ENCODE results near the gene CDK5RAP2.
"Not testable (repeated sequence)": the region's sequence is repeated elsewhere in the genome, so short reads cannot be mapped to it uniquely, and the experiment has no call there.

Gene CDK5RAP2

GRCh38 chr9:120464176-120464886 lies 115.6 kb downstream of the CDK5RAP2 start:
- DNase-seq, result no peak

- DNase-seq, result no peak
Observed at GRCh38 chr9:120463765-120464164, 116.2 kb downstream of the CDK5RAP2 start.

- DNase-seq, result not testable (repeated sequence)
Observed at GRCh38 chr9:120461677-120462076, 118.3 kb downstream of the CDK5RAP2 start.

GRCh38 chr9:120456218-120456617 lies 123.7 kb downstream of the CDK5RAP2 start:
- no peak for DNase-seq

- DNase-seq, result no peak
Observed at GRCh38 chr9:120454467-120454866, 125.5 kb downstream of the CDK5RAP2 start.

GRCh38 chr9:120453792-120454191 lies 126.2 kb downstream of the CDK5RAP2 start:
- DNase-seq, result no peak

- no peak for DNase-seq
Observed at GRCh38 chr9:120452631-120453030, 127.3 kb downstream of the CDK5RAP2 start.

GRCh38 chr9:120450916-120451315 lies 129.1 kb downstream of the CDK5RAP2 start:
- DNase-seq, result no peak

GRCh38 chr9:120449566-120449965 lies 130.4 kb downstream of the CDK5RAP2 start:
- no peak for DNase-seq

GRCh38 chr9:120447959-120448500 lies 131.9 kb downstream of the CDK5RAP2 start:
- DNase-seq, result no peak

- no peak for DNase-seq
Observed at GRCh38 chr9:120446671-120447070, 133.3 kb downstream of the CDK5RAP2 start.

GRCh38 chr9:120443976-120444375 lies 136.0 kb downstream of the CDK5RAP2 start:
- no peak for DNase-seq

GRCh38 chr9:120443489-120443888 lies 136.5 kb downstream of the CDK5RAP2 start:
- DNase-seq, result no peak

GRCh38 chr9:120442308-120442995 lies 137.5 kb downstream of the CDK5RAP2 start:
- no peak for DNase-seq

- DNase-seq, result no peak
Observed at GRCh38 chr9:120441426-120442307, 138.3 kb downstream of the CDK5RAP2 start.

- DNase-seq, result no peak
Observed at GRCh38 chr9:120440791-120441190, 139.2 kb downstream of the CDK5RAP2 start.

- DNase-seq, result no peak
Observed at GRCh38 chr9:120439926-120440325, 140.0 kb downstream of the CDK5RAP2 start.

GRCh38 chr9:120438836-120439546 lies 141.0 kb downstream of the CDK5RAP2 start:
- DNase-seq, result no peak

- DNase-seq, result no peak
Observed at GRCh38 chr9:120438111-120438510, 141.9 kb downstream of the CDK5RAP2 start.

- no peak for DNase-seq
Observed at GRCh38 chr9:120436983-120437475, 142.9 kb downstream of the CDK5RAP2 start.

GRCh38 chr9:120436446-120436845 lies 143.5 kb downstream of the CDK5RAP2 start:
- no peak for DNase-seq

GRCh38 chr9:120435091-120435490 lies 144.9 kb downstream of the CDK5RAP2 start:
- DNase-seq, result no peak
